DMS53 (cell line): ENCODE measurements around the gene TRIM24.
"Not testable (repeated sequence)": the region's sequence is repeated elsewhere in the genome, so short reads cannot be mapped to it uniquely, and the experiment has no call there.

Source experiments
- DNase-seq: peaks from one replicate; lab custom pipeline; 2025; lab: John Stamatoyannopoulos, UW

TRIM24 gene

GRCh38 chr7:138460649-138461607 is 869 bp downstream of the TRIM24 start:
- peak; percentile 89 for DNase-seq

- DNase-seq = not testable (repeated sequence)
These were observed 3.2 kb downstream of the TRIM24 start for GRCh38 chr7:138463291-138463618.

- no peak for DNase-seq
These were observed 5.0 kb downstream of the TRIM24 start for GRCh38 chr7:138465046-138465445.

- not testable (repeated sequence) for DNase-seq
These were observed 6.2 kb downstream of the TRIM24 start for GRCh38 chr7:138466069-138466756.

GRCh38 chr7:138468244-138469123 is 8.4 kb downstream of the TRIM24 start:
- DNase-seq = peak; percentile 71

- no peak for DNase-seq
These were observed 10.5 kb downstream of the TRIM24 start for GRCh38 chr7:138470391-138471157.

- no peak for DNase-seq
These were observed 12.4 kb downstream of the TRIM24 start for GRCh38 chr7:138472292-138473079.

GRCh38 chr7:138475377-138475776 is 15.3 kb downstream of the TRIM24 start:
- no peak for DNase-seq

GRCh38 chr7:138477081-138477578 is 17.1 kb downstream of the TRIM24 start:
- peak; percentile 66 for DNase-seq

GRCh38 chr7:138477581-138477980 is 17.5 kb downstream of the TRIM24 start:
- DNase-seq = peak; percentile 61

- DNase-seq = peak; percentile 92
These were observed 18.4 kb downstream of the TRIM24 start for GRCh38 chr7:138478499-138478908.

- no peak for DNase-seq
These were observed 20.5 kb downstream of the TRIM24 start for GRCh38 chr7:138480527-138480926.

- no peak for DNase-seq
These were observed 21.7 kb downstream of the TRIM24 start for GRCh38 chr7:138481447-138482380.

- DNase-seq = no peak
These were observed 23.5 kb downstream of the TRIM24 start for GRCh38 chr7:138483531-138483930.

- DNase-seq = not testable (repeated sequence)
These were observed 25.4 kb downstream of the TRIM24 start for GRCh38 chr7:138485508-138485907.

- not testable (repeated sequence) for DNase-seq
These were observed 29.1 kb downstream of the TRIM24 start for GRCh38 chr7:138489139-138489538.

- DNase-seq = no peak
These were observed 31.7 kb downstream of the TRIM24 start for GRCh38 chr7:138491612-138492386.

- DNase-seq = no peak
These were observed 32.4 kb downstream of the TRIM24 start for GRCh38 chr7:138492423-138492822.
